ENCODE results near the gene RPS6KA4.

DNA sequence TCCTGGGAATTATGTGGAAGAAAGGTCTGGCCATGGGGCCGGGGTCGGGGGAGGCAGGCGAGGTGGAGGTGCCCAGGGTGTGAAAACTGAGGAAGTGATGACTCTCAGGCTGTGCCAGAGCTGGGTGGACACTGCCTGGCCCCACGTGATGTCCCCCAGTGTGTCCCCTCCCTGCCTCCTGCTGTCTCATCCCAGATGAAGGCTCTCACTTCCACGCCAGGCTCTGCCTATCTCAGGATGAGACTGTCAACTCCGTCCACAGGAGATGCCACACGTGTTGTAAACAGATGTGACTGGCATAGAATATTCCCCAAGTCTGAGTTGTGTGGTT is 51.4 kb downstream of the RPS6KA4 start:
- TF ChIP-seq, protein P1, sequence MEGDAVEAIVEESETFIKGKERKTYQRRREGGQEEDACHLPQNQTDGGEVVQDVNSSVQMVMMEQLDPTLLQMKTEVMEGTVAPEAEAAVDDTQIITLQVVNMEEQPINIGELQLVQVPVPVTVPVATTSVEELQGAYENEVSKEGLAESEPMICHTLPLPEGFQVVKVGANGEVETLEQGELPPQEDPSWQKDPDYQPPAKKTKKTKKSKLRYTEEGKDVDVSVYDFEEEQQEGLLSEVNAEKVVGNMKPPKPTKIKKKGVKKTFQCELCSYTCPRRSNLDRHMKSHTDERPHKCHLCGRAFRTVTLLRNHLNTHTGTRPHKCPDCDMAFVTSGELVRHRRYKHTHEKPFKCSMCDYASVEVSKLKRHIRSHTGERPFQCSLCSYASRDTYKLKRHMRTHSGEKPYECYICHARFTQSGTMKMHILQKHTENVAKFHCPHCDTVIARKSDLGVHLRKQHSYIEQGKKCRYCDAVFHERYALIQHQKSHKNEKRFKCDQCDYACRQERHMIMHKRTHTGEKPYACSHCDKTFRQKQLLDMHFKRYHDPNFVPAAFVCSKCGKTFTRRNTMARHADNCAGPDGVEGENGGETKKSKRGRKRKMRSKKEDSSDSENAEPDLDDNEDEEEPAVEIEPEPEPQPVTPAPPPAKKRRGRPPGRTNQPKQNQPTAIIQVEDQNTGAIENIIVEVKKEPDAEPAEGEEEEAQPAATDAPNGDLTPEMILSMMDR (IDR thresholded peaks at IDR 0.05; ENCODE audit: poor library complexity, severe bottlenecking) = no peak
- no peak for TF ChIP-seq TAF1 (IDR thresholded peaks at IDR 0.05; ENCODE audit: low read depth)
- TF ChIP-seq EZH2 (IDR thresholded peaks at IDR 0.05; ENCODE audit: borderline replicate concordance, insufficient read depth, low read length, poor library complexity, severe bottlenecking) = no peak
- no peak for TF ChIP-seq EP300 (conservative IDR thresholded peaks at IDR 0.05; ENCODE audit: poor library complexity, severe bottlenecking)
- TF ChIP-seq MXI1 (conservative IDR thresholded peaks at IDR 0.05; ENCODE audit: poor library complexity, severe bottlenecking) = no peak
- TF ChIP-seq REST (IDR thresholded peaks at IDR 0.05; ENCODE audit: borderline replicate concordance) = no peak
